Natural killer cell (primary cell): ENCODE data around the gene AGTR2. TPM values are rescaled to one million over a fixed set of nuclear protein-coding genes. Genes with fewer than 3 reads are reported as not detected.

Experiments
- ATAC-seq, 3 donors: fragments of 150-1000 bp in 2 of 3; fragments of 200-7000 bp in 1 of 3; cut with Tn5 transposase; 1 replicate in 1 of 3; 2 replicates in 2 of 3; pipeline ENCODE4 v1.10.0; 2021; ENCODE audit warnings: mild to moderate bottlenecking in 2 of 3, moderate library complexity in 2 of 3
- DNase-seq, 2 donors: peaks; one replicate each; pipeline versions ENCODE4 v3.0.0 to v3.0.0-alpha.2; 2013 to 2021; ENCODE audit warnings: mixed read lengths in 1 of 2
- H3K27ac ChIP-seq: one replicate; pipeline ENCODE4 v1.5.1; 2013; ENCODE audit warnings: mild to moderate bottlenecking, low read length
- H3K27me3 ChIP-seq: one replicate; pipeline ENCODE4 v1.6.1; 2013; ENCODE audit warnings: low read length; ENCODE audit not compliant: control insufficient read depth, insufficient read depth
- H3K36me3 ChIP-seq: one replicate; pipeline ENCODE4 v1.6.1; 2013; ENCODE audit warnings: low read length; ENCODE audit not compliant: control insufficient read depth, insufficient read depth
- H3K4me1 ChIP-seq: one replicate; pipeline ENCODE4 v1.6.1; 2013; ENCODE audit warnings: low read length; ENCODE audit not compliant: control insufficient read depth, insufficient read depth
- H3K4me3 ChIP-seq: one replicate; pipeline ENCODE4 v1.5.1; 2013; ENCODE audit warnings: low read length
- H3K9me3 ChIP-seq: one replicate; pipeline ENCODE4 v1.6.1; 2013; ENCODE audit warnings: low read length; ENCODE audit not compliant: control insufficient read depth, insufficient read depth
- H3K27ac Mint-ChIP-seq, 2 donors: one replicate each; pipeline ENCODE4 v1.8.0; 2022; ENCODE audit warnings: mild to moderate bottlenecking in 2 of 2, mixed read lengths in 2 of 2, moderate library complexity in 1 of 2
- H3K27me3 Mint-ChIP-seq, 2 donors: one replicate each; pipeline ENCODE4 v1.8.0; 2022; ENCODE audit warnings: low read depth in 2 of 2, mixed read lengths in 2 of 2
- H3K36me3 Mint-ChIP-seq: one replicate; pipeline ENCODE4 v1.8.0; 2022; ENCODE audit warnings: mixed read lengths
- H3K4me1 Mint-ChIP-seq, 2 donors: one replicate each; pipeline ENCODE4 v1.8.0; 2022; ENCODE audit warnings: mixed read lengths in 2 of 2
- H3K4me3 Mint-ChIP-seq: one replicate; pipeline ENCODE4 v1.8.0; 2022; ENCODE audit warnings: mild to moderate bottlenecking, moderate library complexity, mixed read lengths
- H3K9me3 Mint-ChIP-seq, 2 donors: one replicate each; pipeline ENCODE4 v1.8.0; 2022; ENCODE audit warnings: mixed read lengths in 2 of 2
- WGBS: methylation state at CpG from one replicate; pipeline ENCODE4 v1.1.7; 2013; ENCODE audit warnings: missing lambda C conversion rate; ENCODE audit not compliant: insufficient coverage; 5-methylcytosine and 5-hydroxymethylcytosine counted together
- intact Hi-C: fragments of 100-400 bp; cut with micrococcal nuclease; formaldehyde crosslinking; loops from one replicate; pipeline ENCODE4 v1.14.2; 2022
- total RNA-seq, 4 donors: library from RNA; stranded (reverse); fragments of 120-200 nt in 1 of 4; gene quantifications; one replicate each; pipeline versions ENCODE4 v1.2.3 to v1.2.4, GENCODE V29; 2013 to 2022
- TF ChIP-seq, protein P1 (sequence below): fragments of 200-600 bp; IDR thresholded peaks from one replicate; pipeline ENCODE4 v1.8.0; 2022; ENCODE audit warnings: antibody characterized with exemption

The AGTR2 gene
- total RNA-seq, 3 donors from 2014 or later (not counting 1 experiment from before 2014, with no cell fraction given) = not detected

DNA sequence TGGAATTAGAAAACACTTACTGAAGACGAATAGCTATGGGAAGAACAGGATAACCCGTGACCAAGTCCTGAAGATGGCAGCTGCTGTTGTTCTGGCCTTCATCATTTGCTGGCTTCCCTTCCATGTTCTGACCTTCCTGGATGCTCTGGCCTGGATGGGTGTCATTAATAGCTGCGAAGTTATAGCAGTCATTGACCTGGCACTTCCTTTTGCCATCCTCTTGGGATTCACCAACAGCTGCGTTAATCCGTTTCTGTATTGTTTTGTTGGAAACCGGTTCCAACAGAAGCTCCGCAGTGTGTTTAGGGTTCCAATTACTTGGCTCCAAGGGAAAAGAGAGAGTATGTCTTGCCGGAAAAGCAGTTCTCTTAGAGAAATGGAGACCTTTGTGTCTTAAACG, 2.4 kb downstream of the AGTR2 start:
- H3K9me3 ChIP-seq = no peaks in the 10 kb centered on the region
- H3K9me3 Mint-ChIP-seq = peaks cover 0 to 8% of the 10 kb centered on the region in 2 donors
- H3K4me3 Mint-ChIP-seq = no peak overlapping the region
- DNase-seq = no peak
- no peaks in the 10 kb centered on the region for H3K4me1 ChIP-seq
- no peaks in the 10 kb centered on the region for H3K36me3 ChIP-seq
- H3K27ac Mint-ChIP-seq = no peak overlapping the region
- H3K4me1 Mint-ChIP-seq = no peaks in the 10 kb centered on the region
- H3K4me3 ChIP-seq = no peak overlapping the region
- no peak overlapping the region for H3K27ac ChIP-seq
- 91% methylated on average over 8 of the region's 9 CpGs for WGBS
- no peaks in the 10 kb centered on the region for H3K27me3 ChIP-seq
- TF ChIP-seq, protein P1, sequence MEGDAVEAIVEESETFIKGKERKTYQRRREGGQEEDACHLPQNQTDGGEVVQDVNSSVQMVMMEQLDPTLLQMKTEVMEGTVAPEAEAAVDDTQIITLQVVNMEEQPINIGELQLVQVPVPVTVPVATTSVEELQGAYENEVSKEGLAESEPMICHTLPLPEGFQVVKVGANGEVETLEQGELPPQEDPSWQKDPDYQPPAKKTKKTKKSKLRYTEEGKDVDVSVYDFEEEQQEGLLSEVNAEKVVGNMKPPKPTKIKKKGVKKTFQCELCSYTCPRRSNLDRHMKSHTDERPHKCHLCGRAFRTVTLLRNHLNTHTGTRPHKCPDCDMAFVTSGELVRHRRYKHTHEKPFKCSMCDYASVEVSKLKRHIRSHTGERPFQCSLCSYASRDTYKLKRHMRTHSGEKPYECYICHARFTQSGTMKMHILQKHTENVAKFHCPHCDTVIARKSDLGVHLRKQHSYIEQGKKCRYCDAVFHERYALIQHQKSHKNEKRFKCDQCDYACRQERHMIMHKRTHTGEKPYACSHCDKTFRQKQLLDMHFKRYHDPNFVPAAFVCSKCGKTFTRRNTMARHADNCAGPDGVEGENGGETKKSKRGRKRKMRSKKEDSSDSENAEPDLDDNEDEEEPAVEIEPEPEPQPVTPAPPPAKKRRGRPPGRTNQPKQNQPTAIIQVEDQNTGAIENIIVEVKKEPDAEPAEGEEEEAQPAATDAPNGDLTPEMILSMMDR = no peak
- H3K36me3 Mint-ChIP-seq = no peaks in the 10 kb centered on the region
- intact Hi-C loops = no loop called here
- ATAC-seq = no peak
- no peaks in the 10 kb centered on the region for H3K27me3 Mint-ChIP-seq

DNA sequence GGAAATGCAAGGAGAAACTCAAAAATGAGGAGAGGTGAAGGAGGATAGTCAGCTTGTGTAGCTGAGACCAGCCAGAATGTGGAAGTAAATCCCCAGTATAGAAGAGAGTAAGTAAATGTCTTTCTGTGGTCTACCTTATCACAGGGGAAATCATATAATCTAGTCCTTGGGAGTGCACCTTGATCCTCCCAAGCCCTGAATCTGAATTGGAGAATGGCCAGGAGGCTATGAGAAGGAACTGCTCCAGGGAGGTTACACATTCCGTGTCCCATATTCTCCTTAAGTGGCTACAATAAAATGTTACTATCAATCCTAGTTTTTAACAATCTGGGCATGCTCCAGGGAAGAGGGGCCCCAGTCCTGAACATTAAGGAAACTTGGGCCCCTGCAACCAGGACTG, 10.8 kb downstream of the AGTR2 start:
- ATAC-seq = no peak
- no peaks in the 10 kb centered on the region for H3K4me1 ChIP-seq
- Mint-ChIP-seq H3K4me1 (no peaks in the 10 kb centered on the region), H3K27ac (no peak overlapping the region), H3K36me3 (no peaks in the 10 kb centered on the region), H3K27me3 (no peaks in the 10 kb centered on the region), H3K9me3 (peaks cover 6 to 7% of the 10 kb centered on the region in 2 donors), H3K4me3 (no peak overlapping the region)
- no CpG with 5 or more reads among the region's 1 CpG for WGBS
- intact Hi-C loops = no loop called here
- peaks cover 8% of the 10 kb centered on the region for H3K9me3 ChIP-seq
- no peak overlapping the region for H3K4me3 ChIP-seq
- no peak overlapping the region for H3K27ac ChIP-seq
- H3K27me3 ChIP-seq = no peaks in the 10 kb centered on the region
- TF ChIP-seq, protein P1 = no peak
- no peaks in the 10 kb centered on the region for H3K36me3 ChIP-seq
- no peak for DNase-seq

DNA sequence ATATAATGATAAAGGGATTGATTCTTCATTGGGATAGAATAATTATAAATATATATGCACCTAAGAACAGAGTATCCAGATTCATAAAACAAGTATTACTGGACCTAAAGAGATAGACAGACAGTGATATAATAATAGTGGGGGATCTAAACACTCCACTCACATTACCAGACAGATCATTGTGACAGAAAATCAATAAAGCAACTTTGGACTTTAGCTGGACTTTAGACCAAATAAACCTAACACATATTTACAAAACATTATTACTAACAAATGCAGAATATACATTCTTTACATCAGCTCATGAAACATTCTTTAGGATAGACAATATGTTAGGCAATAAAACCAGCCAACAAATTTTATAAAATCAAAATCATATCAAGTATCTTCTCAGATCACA, 14.6 kb downstream of the AGTR2 start:
- intact Hi-C loops = no loop called here
- no peaks in the 10 kb centered on the region for H3K4me1 ChIP-seq
- Mint-ChIP-seq H3K4me3 (no peak overlapping the region), H3K27me3 (no peaks in the 10 kb centered on the region), H3K9me3 (peaks cover 6 to 14% of the 10 kb centered on the region in 2 donors), H3K4me1 (no peaks in the 10 kb centered on the region), H3K36me3 (no peaks in the 10 kb centered on the region), H3K27ac (no peak overlapping the region)
- TF ChIP-seq, protein P1 = no peak
- no peaks in the 10 kb centered on the region for H3K27me3 ChIP-seq
- DNase-seq = no peak
- H3K27ac ChIP-seq = no peak overlapping the region
- H3K36me3 ChIP-seq = no peaks in the 10 kb centered on the region
- no peak overlapping the region for H3K4me3 ChIP-seq
- peaks cover 8% of the 10 kb centered on the region for H3K9me3 ChIP-seq
- no peak for ATAC-seq

DNA sequence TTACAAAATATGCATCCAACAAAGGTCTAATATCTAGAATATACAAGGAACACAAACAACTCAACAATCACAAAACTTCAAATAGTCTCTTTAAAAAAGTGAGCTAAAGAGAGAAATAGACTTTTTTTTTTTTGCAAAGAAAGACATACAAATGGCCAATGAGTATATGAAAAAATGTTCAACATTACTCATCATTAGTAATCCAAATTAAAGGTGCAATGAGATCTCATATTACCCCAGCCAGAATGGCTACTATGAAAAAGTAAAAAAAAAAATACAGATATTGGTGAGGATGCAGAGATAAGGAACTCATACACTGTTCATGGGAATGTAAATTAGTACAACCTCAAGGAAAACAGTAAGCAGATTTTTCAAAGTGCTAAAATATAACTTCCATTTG, 24.1 kb downstream of the AGTR2 start:
- no peak for DNase-seq
- Mint-ChIP-seq H3K36me3 (no peaks in the 10 kb centered on the region), H3K9me3 (peaks cover 2 to 6% of the 10 kb centered on the region in 2 donors), H3K4me1 (no peaks in the 10 kb centered on the region), H3K4me3 (no peak overlapping the region), H3K27me3 (no peaks in the 10 kb centered on the region), H3K27ac (no peak overlapping the region)
- Histone ChIP-seq H3K36me3 (no peaks in the 10 kb centered on the region), H3K27me3 (no peaks in the 10 kb centered on the region), H3K4me3 (no peak overlapping the region), H3K4me1 (no peaks in the 10 kb centered on the region), H3K27ac (no peak overlapping the region), H3K9me3 (no peaks in the 10 kb centered on the region)
- ATAC-seq = no peak
- intact Hi-C loops = no loop called here
- TF ChIP-seq, protein P1 = no peak
